HepG2 (cell line): Measurements from ENCODE around the gene SLC7A10. TPM values are rescaled to one million over a fixed set of nuclear protein-coding genes. Genes with fewer than 3 reads are reported as not detected.
A peak's percentile ranks its signal among the peaks of the same experiment; 100 is the strongest.

Source experiments
- ATM ChIP-seq: fragments of 450-650 bp; IDR thresholded peaks from 2 replicates; pipeline ENCODE4 v1.7.1; 2017; ENCODE audit warnings: mild to moderate bottlenecking, borderline replicate concordance
- BCL6 ChIP-seq: IDR thresholded peaks from 2 replicates; pipeline ENCODE4 v1.6.1; 2016; ENCODE audit warnings: missing genetic modification reagents, missing compliant biosample characterization
- CREM ChIP-seq, 2 experiments: sonication (generic) in 1 of 2; formaldehyde crosslinking in 1 of 2; IDR thresholded peaks; 2 replicates each; pipeline versions ENCODE4 v1.4.0 to v1.6.1; 2016 to 2020; ENCODE audit warnings: antibody characterized with exemption in 1 of 2, mild to moderate bottlenecking in 1 of 2, missing genetic modification reagents in 1 of 2
- DNMT3B ChIP-seq: conservative IDR thresholded peaks from 2 replicates; pipeline ENCODE4 v1.6.1; 2016; ENCODE audit warnings: missing biosample characterization, control low read depth
- DR1 ChIP-seq: sonication (generic); formaldehyde crosslinking; IDR thresholded peaks from 2 replicates; pipeline ENCODE4 v1.8.0; 2021; ENCODE audit warnings: mild to moderate bottlenecking, missing genetic modification reagents, inconsistent platforms
- DRAP1 ChIP-seq: IDR thresholded peaks from 2 replicates; pipeline ENCODE4 v1.6.1; 2016; ENCODE audit warnings: missing genetic modification reagents, missing compliant biosample characterization
- FOXP4 ChIP-seq: sonication (generic); formaldehyde crosslinking; IDR thresholded peaks from 2 replicates; pipeline ENCODE4 v1.4.0; 2020; ENCODE audit warnings: missing genetic modification reagents
- IKZF5 ChIP-seq: IDR thresholded peaks from 2 replicates; pipeline ENCODE4 v1.6.1; 2018; ENCODE audit warnings: missing genetic modification reagents, mild to moderate bottlenecking, missing compliant biosample characterization
- MEF2D ChIP-seq: sonication (generic); formaldehyde crosslinking; IDR thresholded peaks from 2 replicates; pipeline ENCODE4 v1.5.1; 2020; ENCODE audit warnings: mild to moderate bottlenecking, missing genetic modification reagents
- MZF1 ChIP-seq: sonication (generic); formaldehyde crosslinking; IDR thresholded peaks from 2 replicates; pipeline ENCODE4 v1.8.1; 2023; ENCODE audit warnings: mild to moderate bottlenecking, missing genetic modification reagents, borderline replicate concordance
- NFATC3 ChIP-seq: sonication (generic); formaldehyde crosslinking; IDR thresholded peaks from 2 replicates; pipeline ENCODE4 v1.5.1; 2020; ENCODE audit warnings: mild to moderate bottlenecking, missing genetic modification reagents
- NR2F6 ChIP-seq, 2 experiments: IDR thresholded peaks; 2 replicates each; pipeline ENCODE4 v1.6.1; 2016; ENCODE audit warnings: antibody characterized with exemption in 1 of 2, mild to moderate bottlenecking in 1 of 2
- POLR2G ChIP-seq: fragments of 200-400 bp; formaldehyde crosslinking; IDR thresholded peaks from 2 replicates; pipeline ENCODE4 v1.6.1; 2018; ENCODE audit warnings: mild to moderate bottlenecking, low read depth, low read length, moderate library complexity
- SMARCC2 ChIP-seq: fragments of 450-650 bp; IDR thresholded peaks from 2 replicates; pipeline ENCODE4 v1.6.1; 2017; ENCODE audit warnings: antibody characterized with exemption, mild to moderate bottlenecking
- SP4 ChIP-seq: sonication (generic); formaldehyde crosslinking; IDR thresholded peaks from 2 replicates; pipeline ENCODE4 v1.8.1; 2023; ENCODE audit warnings: mild to moderate bottlenecking, missing genetic modification reagents
- THAP11 ChIP-seq: IDR thresholded peaks from 2 replicates; pipeline ENCODE4 v1.6.1; 2016; ENCODE audit warnings: missing biosample characterization, missing genetic modification reagents
- U2AF2 ChIP-seq: fragments of 200-400 bp; formaldehyde crosslinking; IDR thresholded peaks from 2 replicates; pipeline ENCODE4 v1.6.1; 2017; ENCODE audit warnings: low read depth, mild to moderate bottlenecking, low read length
- ZBTB7A ChIP-seq: sonication (generic); formaldehyde crosslinking; IDR thresholded peaks from 2 replicates; pipeline ENCODE4 v1.8.0; 2022; ENCODE audit warnings: mild to moderate bottlenecking, missing genetic modification reagents
- ZFP37 ChIP-seq: sonication (generic); formaldehyde crosslinking; IDR thresholded peaks from 2 replicates; pipeline ENCODE4 v1.4.0; 2020; ENCODE audit warnings: missing genetic modification reagents, borderline replicate concordance
- ZNF143 ChIP-seq: sonication (generic); formaldehyde crosslinking; IDR thresholded peaks from 2 replicates; pipeline ENCODE4 v1.4.0; 2020; ENCODE audit warnings: missing genetic modification reagents
- ZNF337 ChIP-seq: sonication (generic); formaldehyde crosslinking; IDR thresholded peaks from 2 replicates; pipeline ENCODE4 v1.5.1; 2020; ENCODE audit warnings: missing genetic modification reagents, low read depth, mild to moderate bottlenecking, borderline replicate concordance
- ZNF619 ChIP-seq: sonication (generic); formaldehyde crosslinking; IDR thresholded peaks from 2 replicates; pipeline ENCODE4 v1.4.0; 2020; ENCODE audit warnings: mild to moderate bottlenecking, missing genetic modification reagents
- ZNF780A ChIP-seq: sonication (generic); formaldehyde crosslinking; IDR thresholded peaks from 2 replicates; pipeline ENCODE4 v1.8.0; 2022; ENCODE audit warnings: mild to moderate bottlenecking, missing genetic modification reagents, moderate library complexity
- polyA plus RNA-seq, 8 experiments: library from polyadenylated mRNA; depleted of rRNA in 3 of 8; stranded (reverse) in 7 of 8; unstranded in 1 of 8; fragments of >200 nt; fragmentation: Illumina TruSeq in 4 of 8; extraction: Trizol in 4 of 8; gene quantifications; 2 replicates each; pipeline versions ENCODE4 v1.2.1 to v1.2.3, GENCODE V29; 2011 to 2016; ENCODE audit warnings: low read depth in 4 of 8, missing spikeins in 1 of 8, mixed read lengths in 1 of 8; ENCODE audit not compliant: insufficient read depth in 1 of 8
- total RNA-seq, 5 experiments: library from RNA; depleted of rRNA; stranded (reverse); fragments of >200 nt; fragmentation: Illumina TruSeq; extraction: Trizol; gene quantifications; 2 replicates each; pipeline ENCODE4 v1.2.3, GENCODE V29; 2016; ENCODE audit warnings: low read depth in 1 of 5
- TF ChIP-seq, protein P1 (sequence below): sonication (generic); formaldehyde crosslinking; IDR thresholded peaks from 2 replicates; pipeline ENCODE4 v1.4.0; 2020; ENCODE audit warnings: mild to moderate bottlenecking, missing genetic modification reagents
- TF ChIP-seq, protein P2 (sequence below): IDR thresholded peaks from 2 replicates; pipeline ENCODE4 v1.6.1; 2016; ENCODE audit warnings: low read depth, control low read depth

SLC7A10 gene
- total and polyA plus RNA-seq, 2 of the 13 experiments (the other 11 are each of a cell fraction or from before 2014, with no cell fraction given): 1.1 to 2.2 TPM

DNA sequence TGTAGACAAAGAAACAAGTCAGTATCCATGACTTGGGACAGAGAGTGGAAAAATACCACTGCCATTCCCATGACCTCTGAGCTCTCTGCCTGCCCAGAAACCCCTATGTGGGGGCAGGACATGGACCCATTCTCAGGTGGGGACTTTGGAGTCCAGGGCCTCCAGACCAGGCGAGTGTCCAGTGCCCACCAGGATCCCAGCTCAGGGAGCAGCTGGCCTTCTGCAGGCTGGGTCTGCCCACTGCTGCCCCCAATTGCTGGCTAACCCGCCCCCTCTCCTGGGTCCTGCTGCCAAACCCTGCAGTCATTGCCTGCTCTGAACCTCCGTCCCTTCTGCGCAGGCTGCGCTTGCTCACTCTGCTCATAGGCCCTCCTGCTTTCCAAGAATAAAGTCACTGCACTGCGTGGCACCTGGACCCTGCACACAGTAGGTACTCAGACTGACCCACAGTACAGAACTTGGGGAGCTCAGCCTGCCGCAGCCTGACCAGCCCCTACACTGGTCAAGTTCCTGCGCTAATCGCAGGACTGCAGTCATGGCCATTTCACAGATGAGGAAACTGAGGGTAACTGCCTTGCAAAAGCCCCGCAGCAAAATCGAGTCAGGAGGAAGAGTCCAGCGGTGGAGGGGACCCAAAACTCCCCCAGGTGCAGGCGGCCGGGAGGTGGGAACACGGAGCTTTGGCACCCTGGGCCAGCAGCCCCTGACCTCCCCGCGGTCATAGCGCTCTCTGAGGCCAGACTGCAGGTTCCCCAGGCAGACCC, 774 bp downstream of the SLC7A10 start (continued):
- 0 out of 2 replicates have a peak, but pooled peaks have one; percentile 19 for TF ChIP-seq BCL6
- TF ChIP-seq ATM: no peak
- no peak for TF ChIP-seq ZBTB7A (CRISPR knock-in tag)
- TF ChIP-seq, protein P1, sequence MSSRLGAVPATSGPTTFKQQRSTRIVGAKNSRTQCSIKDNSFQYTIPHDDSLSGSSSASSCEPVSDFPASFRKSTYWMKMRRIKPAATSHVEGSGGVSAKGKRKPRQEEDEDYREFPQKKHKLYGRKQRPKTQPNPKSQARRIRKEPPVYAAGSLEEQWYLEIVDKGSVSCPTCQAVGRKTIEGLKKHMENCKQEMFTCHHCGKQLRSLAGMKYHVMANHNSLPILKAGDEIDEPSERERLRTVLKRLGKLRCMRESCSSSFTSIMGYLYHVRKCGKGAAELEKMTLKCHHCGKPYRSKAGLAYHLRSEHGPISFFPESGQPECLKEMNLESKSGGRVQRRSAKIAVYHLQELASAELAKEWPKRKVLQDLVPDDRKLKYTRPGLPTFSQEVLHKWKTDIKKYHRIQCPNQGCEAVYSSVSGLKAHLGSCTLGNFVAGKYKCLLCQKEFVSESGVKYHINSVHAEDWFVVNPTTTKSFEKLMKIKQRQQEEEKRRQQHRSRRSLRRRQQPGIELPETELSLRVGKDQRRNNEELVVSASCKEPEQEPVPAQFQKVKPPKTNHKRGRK (CRISPR knock-in tag): no peak
- TF ChIP-seq MEF2D (CRISPR knock-in tag): no peak
- no peak for TF ChIP-seq MZF1 (CRISPR knock-in tag)
- TF ChIP-seq SMARCC2: no peak
- no peak for TF ChIP-seq THAP11 (CRISPR knock-in tag)
- no peak for TF ChIP-seq ZFP37
- no peak for TF ChIP-seq POLR2G
- TF ChIP-seq CREM (IDR thresholded peaks at IDR 0.05): no peak
- no peak for TF ChIP-seq CREM (CRISPR knock-in tag; IDR thresholded peaks at IDR 0.05)
- no peak for TF ChIP-seq ZNF143
- no peak for TF ChIP-seq NFATC3
- 0 out of 2 replicates have a peak, but pooled peaks have one; percentile 36 for TF ChIP-seq NR2F6 (IDR thresholded peaks at IDR 0.05)
- peak; percentile 69 for TF ChIP-seq NR2F6 (CRISPR knock-in tag; IDR thresholded peaks at IDR 0.05)
- no peak for TF ChIP-seq ZNF337 (CRISPR knock-in tag)
- TF ChIP-seq DR1 (CRISPR knock-in tag): peak; percentile 18; the same call in 1 of the 2 replicates
- no peak for TF ChIP-seq U2AF2
- no peak for TF ChIP-seq DRAP1
- TF ChIP-seq, protein P2, sequence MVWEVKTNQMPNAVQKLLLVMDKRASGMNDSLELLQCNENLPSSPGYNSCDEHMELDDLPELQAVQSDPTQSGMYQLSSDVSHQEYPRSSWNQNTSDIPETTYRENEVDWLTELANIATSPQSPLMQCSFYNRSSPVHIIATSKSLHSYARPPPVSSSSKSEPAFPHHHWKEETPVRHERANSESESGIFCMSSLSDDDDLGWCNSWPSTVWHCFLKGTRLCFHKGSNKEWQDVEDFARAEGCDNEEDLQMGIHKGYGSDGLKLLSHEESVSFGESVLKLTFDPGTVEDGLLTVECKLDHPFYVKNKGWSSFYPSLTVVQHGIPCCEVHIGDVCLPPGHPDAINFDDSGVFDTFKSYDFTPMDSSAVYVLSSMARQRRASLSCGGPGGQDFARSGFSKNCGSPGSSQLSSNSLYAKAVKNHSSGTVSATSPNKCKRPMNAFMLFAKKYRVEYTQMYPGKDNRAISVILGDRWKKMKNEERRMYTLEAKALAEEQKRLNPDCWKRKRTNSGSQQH (CRISPR knock-in tag): no peak
- TF ChIP-seq ZNF780A (CRISPR knock-in tag): no peak
- no peak for TF ChIP-seq DNMT3B (CRISPR knock-in tag)
- no peak for TF ChIP-seq IKZF5 (CRISPR knock-in tag)
- no peak for TF ChIP-seq SP4
- no peak for TF ChIP-seq ZNF619
- TF ChIP-seq FOXP4 (CRISPR knock-in tag): no peak
